HG02571 (cell line): ENCODE measurements around the gene EMP1.

Experiments
- ATAC-seq: cut with Tn5 transposase; IDR thresholded peaks from one replicate; pipeline ENCODE4 v1.9.1; 2021; ENCODE audit warnings: mild to moderate bottlenecking, moderate library complexity; ENCODE audit not compliant: unreplicated experiment

EMP1 gene, protein sequence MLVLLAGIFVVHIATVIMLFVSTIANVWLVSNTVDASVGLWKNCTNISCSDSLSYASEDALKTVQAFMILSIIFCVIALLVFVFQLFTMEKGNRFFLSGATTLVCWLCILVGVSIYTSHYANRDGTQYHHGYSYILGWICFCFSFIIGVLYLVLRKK

DNA sequence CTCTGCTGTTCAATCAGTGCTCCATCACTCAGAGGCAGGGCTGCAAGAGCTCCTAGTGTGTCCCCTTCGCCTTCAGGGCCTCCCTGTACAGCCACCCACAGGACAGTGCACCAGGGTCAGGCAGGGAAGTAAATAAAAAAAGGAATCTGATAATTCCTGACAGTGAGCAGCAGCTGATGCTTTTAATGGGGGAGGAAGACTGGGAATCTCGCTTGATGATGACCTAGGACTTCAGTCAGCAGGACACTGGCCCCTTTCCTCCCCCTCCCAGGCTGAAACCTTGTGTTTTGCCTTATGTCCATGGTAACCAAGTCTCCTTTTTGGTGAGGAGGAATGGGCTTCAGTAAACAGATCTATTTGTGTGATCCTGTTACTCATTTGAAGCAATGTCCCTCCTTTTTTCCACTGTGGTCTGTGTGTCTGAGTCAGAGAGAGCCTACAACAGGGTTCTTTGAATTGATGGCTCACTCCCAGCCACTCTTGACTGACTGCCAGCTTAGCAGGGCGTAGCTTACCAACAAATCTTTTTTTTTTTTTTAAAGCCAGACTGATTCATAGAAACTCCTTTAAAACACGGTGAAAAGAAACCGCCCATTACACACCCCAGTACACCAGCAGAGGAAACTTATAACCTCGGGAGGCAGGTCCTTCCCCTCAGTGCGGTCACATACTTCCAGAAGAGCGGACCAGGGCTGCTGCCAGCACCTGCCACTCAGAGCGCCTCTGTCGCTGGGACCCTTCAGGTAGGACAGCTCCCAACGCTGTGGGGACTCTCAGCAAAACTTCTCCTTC is at the start of gene EMP1:
Gene EMP1 (plus strand): TSS at position 597 of the 792 bp plus-strand sequence. CDS start 14,785 bp downstream, outside the sequence.
- ATAC-seq, result peak; percentile 57

DNA sequence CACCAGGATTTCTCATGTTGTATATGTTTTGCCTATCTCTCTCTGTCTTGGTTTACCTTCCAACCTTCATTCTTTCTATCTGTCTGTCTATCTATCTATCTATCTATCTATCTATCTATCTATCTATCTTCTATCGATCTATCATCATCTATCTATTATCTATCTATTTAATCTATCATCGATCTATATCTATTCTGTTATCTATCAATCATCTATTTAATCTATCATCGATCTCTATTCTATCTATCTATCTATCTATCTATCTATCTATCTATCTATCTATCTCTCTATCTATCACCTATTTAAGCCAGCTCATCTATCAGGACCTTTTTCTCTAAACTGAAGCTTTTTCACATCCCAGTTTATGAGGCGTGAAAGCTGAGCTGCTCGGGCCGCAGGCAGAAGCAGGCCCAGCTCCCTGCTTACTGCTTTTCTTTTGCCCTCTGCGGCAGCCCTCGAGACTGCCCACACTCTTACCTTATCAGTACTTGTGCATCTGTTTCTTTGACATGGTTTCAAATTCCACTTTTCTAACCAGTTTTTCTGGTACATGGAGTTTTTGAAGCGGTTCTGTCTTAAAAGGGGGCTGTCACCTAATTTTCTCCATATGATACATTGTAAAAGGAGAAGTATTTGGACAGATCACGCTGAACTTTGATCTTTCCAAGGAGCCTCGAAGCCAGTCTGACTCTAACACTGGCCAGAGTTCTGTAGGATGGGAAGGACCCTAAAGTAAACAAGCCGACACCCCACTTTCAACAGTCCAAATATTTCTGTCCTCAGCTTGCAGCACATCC is 48.6 kb upstream of the EMP1 start:
- no peak for ATAC-seq

DNA sequence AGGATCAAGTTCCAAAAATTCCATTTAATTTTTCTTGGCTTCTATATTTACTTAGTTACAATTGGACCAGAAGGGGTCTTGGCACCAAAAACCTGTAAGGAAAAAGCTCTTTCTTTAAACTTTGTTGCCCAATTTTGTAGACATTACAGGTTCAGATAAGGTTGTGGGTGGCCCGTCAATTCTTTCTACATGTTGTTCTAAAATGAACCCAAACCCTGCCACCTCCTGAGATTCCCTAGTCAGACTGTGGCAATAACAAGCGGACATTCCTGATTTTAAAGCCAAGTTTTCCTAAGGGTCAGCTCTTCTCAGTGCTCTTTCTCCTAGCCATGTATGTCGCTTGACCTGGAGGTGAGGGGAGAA is 48.1 kb upstream of the EMP1 start:
- ATAC-seq, result no peak

GRCh38 chr12:13149411-13149810 is 47.1 kb upstream of the EMP1 start:
- no peak for ATAC-seq

DNA sequence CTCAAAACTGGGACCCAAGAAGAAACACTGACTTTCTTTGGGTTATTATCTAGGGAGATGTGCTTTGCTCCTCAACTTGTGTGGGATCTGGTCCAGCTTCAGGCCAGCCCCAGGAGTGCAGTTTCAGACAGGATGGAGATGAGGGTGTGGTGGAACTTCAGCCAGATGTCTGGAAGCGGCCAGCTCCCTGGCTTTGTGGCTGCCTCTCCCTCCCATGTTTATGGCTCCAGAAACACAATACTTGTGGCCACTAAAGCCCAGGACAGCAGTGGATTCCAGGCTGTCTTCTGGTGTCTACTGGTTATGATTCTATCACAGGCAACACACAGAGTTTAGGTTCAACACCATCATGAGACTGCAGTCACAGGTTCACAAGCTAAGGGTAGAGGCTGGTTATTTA is 44.2 kb upstream of the EMP1 start:
- ATAC-seq, result no peak

GRCh38 chr12:13152756-13153155 is 43.8 kb upstream of the EMP1 start:
- no peak for ATAC-seq

GRCh38 chr12:13153180-13153579 is 43.3 kb upstream of the EMP1 start:
- no peak for ATAC-seq

DNA sequence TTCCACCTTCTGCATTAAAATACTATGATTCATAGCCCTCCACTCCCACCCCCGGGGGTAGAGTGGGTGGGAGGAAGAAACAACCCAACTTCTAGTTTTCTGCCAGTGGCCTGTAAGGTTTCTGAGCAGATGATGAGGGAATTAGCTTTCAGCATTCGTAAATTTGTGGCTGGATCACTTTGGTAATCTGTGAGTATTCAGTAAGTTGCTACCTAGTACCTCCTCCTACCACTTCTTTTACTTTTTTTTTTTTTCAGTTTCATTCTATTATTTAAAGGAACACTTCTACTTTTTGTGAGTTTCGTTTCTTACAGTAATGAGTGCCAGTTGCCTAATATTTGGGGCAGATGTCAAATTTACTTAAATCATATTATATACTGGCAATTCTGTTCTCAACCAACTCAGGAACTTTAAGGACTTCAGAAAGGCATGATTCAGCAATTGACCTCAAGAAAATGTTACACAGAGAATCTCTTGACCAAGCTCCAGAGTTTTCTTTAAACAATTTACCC is 42.4 kb upstream of the EMP1 start:
- ATAC-seq, result no peak

- no peak for ATAC-seq
These were observed 41.7 kb upstream of the EMP1 start for GRCh38 chr12:13154831-13155230.

DNA sequence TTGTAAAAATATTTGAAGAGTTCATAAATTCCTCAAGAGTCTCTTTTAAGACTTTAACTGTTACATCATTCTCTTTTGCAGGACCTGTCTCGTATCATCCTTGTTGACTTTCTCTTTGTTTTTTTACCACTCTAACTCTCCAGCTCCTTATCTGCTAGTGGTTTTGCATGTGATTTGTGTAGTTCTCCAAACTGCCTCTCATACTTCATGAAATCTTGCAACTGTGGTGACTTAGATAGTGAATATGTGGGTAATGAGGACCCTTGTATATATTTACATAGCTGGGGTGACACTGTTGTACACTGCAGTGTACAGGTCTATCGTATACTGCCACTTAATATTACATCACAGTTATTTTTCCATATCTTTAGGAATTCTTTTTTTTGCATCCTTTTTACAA is 40.2 kb upstream of the EMP1 start:
- no peak for ATAC-seq

- ATAC-seq, result no peak
These were observed 35.4 kb upstream of the EMP1 start for GRCh38 chr12:13161172-13161571.

GRCh38 chr12:13162904-13163303 is 33.6 kb upstream of the EMP1 start:
- no peak for ATAC-seq

DNA sequence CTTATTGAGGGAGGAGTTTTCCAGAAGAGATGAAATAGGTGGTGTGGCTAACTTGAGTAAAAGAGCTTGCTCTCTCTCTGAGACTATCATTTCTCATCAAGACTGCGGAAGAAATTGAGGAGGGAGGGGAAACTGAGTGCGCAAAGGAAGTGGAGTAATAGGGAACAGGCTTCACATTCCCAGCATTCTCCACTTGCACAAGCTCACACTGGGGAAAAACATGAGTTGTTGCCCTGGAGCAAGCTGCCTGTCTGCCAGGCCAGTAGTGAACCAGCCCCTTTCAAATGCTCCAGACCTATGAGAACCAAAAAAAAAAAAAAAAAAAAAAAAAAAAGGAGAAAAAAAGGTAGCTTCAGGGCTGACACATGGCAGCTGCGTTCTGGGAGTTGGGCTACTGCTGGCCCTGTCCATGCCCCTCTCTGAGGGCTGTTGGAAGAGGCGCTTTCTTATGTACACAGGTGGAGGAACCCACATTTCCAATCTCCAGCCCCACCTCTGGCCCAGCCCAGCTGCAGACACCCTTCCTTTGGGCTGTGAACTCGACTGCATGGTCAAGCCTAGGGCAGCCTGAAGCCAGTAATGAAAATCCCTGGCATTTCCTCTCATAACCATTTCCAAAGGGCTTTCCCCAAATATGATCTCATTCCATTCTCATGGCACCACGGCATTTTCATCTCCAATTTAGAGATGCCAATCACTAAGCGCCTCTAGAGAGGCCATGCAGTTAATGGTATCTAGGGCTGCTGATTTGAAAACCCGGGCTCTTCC is 32.5 kb upstream of the EMP1 start:
- no peak for ATAC-seq

- ATAC-seq, result no peak
These were observed 31.5 kb upstream of the EMP1 start for GRCh38 chr12:13164921-13165616.

GRCh38 chr12:13165617-13166041 is 30.9 kb upstream of the EMP1 start:
- ATAC-seq, result no peak

GRCh38 chr12:13167226-13167625 is 29.3 kb upstream of the EMP1 start:
- ATAC-seq, result no peak

- no peak for ATAC-seq
These were observed 28.6 kb upstream of the EMP1 start for GRCh38 chr12:13167906-13168305.

GRCh38 chr12:13169272-13169671 is 27.3 kb upstream of the EMP1 start:
- ATAC-seq, result no peak

DNA sequence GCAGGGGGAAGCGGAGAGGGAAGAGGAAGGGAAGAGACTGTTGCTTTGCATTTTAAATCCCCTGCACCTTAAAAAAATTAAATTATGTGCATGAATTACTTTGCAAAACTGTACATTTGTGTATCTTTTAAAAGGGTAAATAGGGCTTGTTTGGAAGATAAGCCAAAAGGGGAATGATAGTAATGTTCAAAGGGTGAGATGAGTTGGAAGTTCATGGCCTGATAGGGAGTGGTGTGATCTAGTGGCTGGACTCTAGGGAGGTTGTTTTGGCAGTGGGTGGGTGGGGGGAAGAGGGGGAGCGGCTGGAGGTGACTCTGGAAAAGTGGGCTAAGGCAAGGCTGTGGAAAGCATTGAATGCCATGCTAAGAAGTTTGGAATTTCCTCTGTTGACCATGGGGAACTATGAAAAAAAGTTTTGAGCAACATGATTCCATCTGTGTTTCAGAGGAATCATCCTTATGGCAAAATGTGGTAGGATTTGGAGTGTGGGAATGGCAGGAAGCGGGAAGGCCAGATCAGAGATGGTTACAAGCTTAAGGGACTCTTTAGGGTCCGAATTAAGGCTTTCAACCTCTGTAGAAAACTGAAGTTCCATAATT is 25.5 kb upstream of the EMP1 start:
- ATAC-seq, result no peak
